ENCODE measurements around the gene MAN2B2. TPM values are rescaled to one million over a fixed set of nuclear protein-coding genes. Genes with fewer than 3 reads are reported as not detected.
"Not testable (repeated sequence)": the region's sequence is repeated elsewhere in the genome, so short reads cannot be mapped to it uniquely, and the experiment has no call there.

MAN2B2 gene
- polyA plus RNA-seq, 6 donors from 2014 or later = 10.8 to 26.1 (median 16.3) TPM

- Mint-ChIP-seq H3K27me3 (peaks cover 41 to 52% (median 42%) of the 10 kb centered on the region in 3 donors), H3K27ac (peak overlapping the region in 1 of 6 donors; percentile 63), H3K4me1 (peaks cover 0 to 6% (median 0%) of the 10 kb centered on the region in 3 donors), H3K36me3 (peaks cover 0 to 5% of the 10 kb centered on the region in 2 donors), H3K4me3 (peak overlapping the region; percentile 56 to 81 (median 68)), H3K9me3 (peaks cover 0 to 6% (median 0%) of the 10 kb centered on the region in 7 donors)
- ATAC-seq (ENCODE audit: low read depth in 2 of 2) (peak; percentile 91 to 93), DNase-seq (peak; percentile 31)
Measured at GRCh38 chr4:6658597-6659075, 83.6 kb downstream of the MAN2B2 start.

- H3K4me1 Mint-ChIP-seq = peaks cover 0 to 6% (median 0%) of the 10 kb centered on the region in 3 donors
- H3K4me3 Mint-ChIP-seq = peak overlapping the region in 1 of 8 donors; percentile 6
- ATAC-seq (ENCODE audit: low read depth in 2 of 2) = no peak
- DNase-seq = no peak
- H3K27me3 Mint-ChIP-seq = peaks cover 41 to 52% (median 42%) of the 10 kb centered on the region in 3 donors
- H3K36me3 Mint-ChIP-seq = peaks cover 0 to 5% of the 10 kb centered on the region in 2 donors
- H3K9me3 Mint-ChIP-seq = peaks cover 0 to 5% (median 0%) of the 10 kb centered on the region in 7 donors
- peak overlapping the region in 1 of 6 donors; percentile 56 for H3K27ac Mint-ChIP-seq
Measured at GRCh38 chr4:6659897-6660296, 84.9 kb downstream of the MAN2B2 start.

GRCh38 chr4:6660430-6660829 lies 85.4 kb downstream of the MAN2B2 start:
- Mint-ChIP-seq H3K36me3 (peaks cover 0 to 5% of the 10 kb centered on the region in 2 donors), H3K4me3 (no peak overlapping the region), H3K4me1 (peaks cover 0 to 6% (median 0%) of the 10 kb centered on the region in 3 donors), H3K9me3 (peaks cover 0 to 1% (median 0%) of the 10 kb centered on the region in 7 donors), H3K27me3 (peaks cover 41 to 52% (median 42%) of the 10 kb centered on the region in 3 donors), H3K27ac (peak overlapping the region in 1 of 6 donors; percentile 56)
- DNase-seq (no peak), ATAC-seq (ENCODE audit: low read depth in 2 of 2) (no peak)

GRCh38 chr4:6662591-6662990 lies 87.6 kb downstream of the MAN2B2 start:
- DNase-seq (no peak), ATAC-seq (ENCODE audit: low read depth in 2 of 2) (no peak)
- Mint-ChIP-seq H3K9me3 (no peaks in the 10 kb centered on the region), H3K27ac (no peak overlapping the region), H3K4me1 (peaks cover 0 to 6% (median 0%) of the 10 kb centered on the region in 3 donors), H3K4me3 (no peak overlapping the region), H3K27me3 (peaks cover 38 to 56% (median 42%) of the 10 kb centered on the region in 3 donors), H3K36me3 (peaks cover 0 to 5% of the 10 kb centered on the region in 2 donors)

- H3K27me3 Mint-ChIP-seq = peaks cover 33 to 54% (median 42%) of the 10 kb centered on the region in 3 donors
- ATAC-seq (ENCODE audit: low read depth in 2 of 2) (peak in 1 of 2 donors; percentile 21), DNase-seq (no peak)
- peak overlapping the region in 7 of 8 donors; percentile 25 to 68 (median 57) for H3K4me3 Mint-ChIP-seq
- peaks cover 0 to 5% of the 10 kb centered on the region in 2 donors for H3K36me3 Mint-ChIP-seq
- peaks cover 0 to 6% (median 0%) of the 10 kb centered on the region in 3 donors for H3K4me1 Mint-ChIP-seq
- no peak overlapping the region for H3K27ac Mint-ChIP-seq
- no peaks in the 10 kb centered on the region for H3K9me3 Mint-ChIP-seq
Measured at GRCh38 chr4:6663596-6664393, 88.8 kb downstream of the MAN2B2 start.

- H3K27me3 Mint-ChIP-seq = peaks cover 22 to 41% (median 34%) of the 10 kb centered on the region in 3 donors
Measured at GRCh38 chr4:6665320-6665654, 90.3 kb downstream of the MAN2B2 start.

GRCh38 chr4:6668391-6668790 lies 93.4 kb downstream of the MAN2B2 start:
- ATAC-seq (ENCODE audit: low read depth in 2 of 2) (no peak), DNase-seq (no peak)
- Mint-ChIP-seq H3K4me1 (peaks cover 0 to 7% (median 5%) of the 10 kb centered on the region in 3 donors), H3K36me3 (no peaks in the 10 kb centered on the region), H3K4me3 (no peak overlapping the region), H3K27me3 (peaks cover 0 to 12% (median 3%) of the 10 kb centered on the region in 3 donors), H3K27ac (no peak overlapping the region), H3K9me3 (peaks cover 0 to 2% (median 0%) of the 10 kb centered on the region in 7 donors)

More at GRCh38 chr4:6665320-6665654, 90.3 kb downstream of the MAN2B2 start:
- peaks cover 0 to 5% of the 10 kb centered on the region in 2 donors for H3K36me3 Mint-ChIP-seq
- no peak overlapping the region for H3K27ac Mint-ChIP-seq
- no peak for DNase-seq
- ATAC-seq (ENCODE audit: low read depth in 2 of 2) = no peak
- no peaks in the 10 kb centered on the region for H3K4me1 Mint-ChIP-seq
- no peak overlapping the region for H3K4me3 Mint-ChIP-seq
- H3K9me3 Mint-ChIP-seq = peaks cover 0 to 2% (median 0%) of the 10 kb centered on the region in 7 donors

- Mint-ChIP-seq H3K27ac (no peak overlapping the region), H3K4me1 (peaks cover 26 to 35% (median 31%) of the 10 kb centered on the region in 3 donors), H3K9me3 (peaks cover 0 to 2% (median 0%) of the 10 kb centered on the region in 7 donors), H3K36me3 (peaks cover 0 to 5% of the 10 kb centered on the region in 2 donors), H3K27me3 (peaks cover 0 to 10% (median 0%) of the 10 kb centered on the region in 3 donors), H3K4me3 (peak overlapping the region in 2 of 8 donors; percentile 37 to 41)
- no peak for DNase-seq
- ATAC-seq (ENCODE audit: low read depth in 2 of 2) = no peak
Measured at GRCh38 chr4:6671648-6672047, 96.7 kb downstream of the MAN2B2 start.

GRCh38 chr4:6672131-6672530 lies 97.1 kb downstream of the MAN2B2 start:
- Mint-ChIP-seq H3K36me3 (peaks cover 0 to 8% of the 10 kb centered on the region in 2 donors), H3K4me3 (peak overlapping the region in 1 of 8 donors; percentile 41), H3K9me3 (peaks cover 0 to 2% (median 0%) of the 10 kb centered on the region in 7 donors), H3K4me1 (peaks cover 31 to 40% (median 36%) of the 10 kb centered on the region in 3 donors), H3K27me3 (peaks cover 0 to 10% (median 0%) of the 10 kb centered on the region in 3 donors), H3K27ac (no peak overlapping the region)
- ATAC-seq (ENCODE audit: low read depth in 2 of 2) = no peak
- DNase-seq = no peak

- not testable (repeated sequence) for H3K27me3 Mint-ChIP-seq; H3K36me3 Mint-ChIP-seq; DNase-seq; ATAC-seq (ENCODE audit: low read depth in 2 of 2); H3K9me3 Mint-ChIP-seq
- Mint-ChIP-seq H3K4me1 (peaks cover 36 to 46% (median 41%) of the 10 kb centered on the region in 3 donors), H3K27ac (peak overlapping the region in 1 of 6 donors; percentile 91), H3K4me3 (peak overlapping the region in 4 of 8 donors; percentile 86 to 98 (median 94))
Measured at GRCh38 chr4:6672541-6673190, 97.7 kb downstream of the MAN2B2 start.

Other genes with a start within 250 kb of the MAN2B2 start
- gene PPP2R2C, start 102.6 kb upstream of the MAN2B2 start, polyA plus RNA-seq (ENCODE audit: low read depth in 6 of 6) = not detected
- gene MRFAP1, start 65.5 kb downstream of the MAN2B2 start, polyA plus RNA-seq (ENCODE audit: low read depth in 6 of 6) = 100 to 1,000 TPM; 156 to 214 (median 164) TPM
- gene S100P, start 118.7 kb downstream of the MAN2B2 start, polyA plus RNA-seq (ENCODE audit: low read depth in 6 of 6) = 1 to 10 TPM in 1 of 6 donors, not detected in 5; 2.5 TPM
- 10 to 100 TPM; 46.6 to 81.8 (median 71.3) TPM for gene MRFAP1L1, start 134.7 kb downstream of the MAN2B2 start, polyA plus RNA-seq (ENCODE audit: low read depth in 6 of 6)
- gene BLOC1S4, start 141.0 kb downstream of the MAN2B2 start, polyA plus RNA-seq (ENCODE audit: low read depth in 6 of 6) = 10 to 100 TPM; 70.2 to 93.2 (median 79.6) TPM
- 10 to 100 TPM in 2 of 6 donors, 1 to 10 TPM in 3, not detected in 1; 5.8 to 14.6 (median 8.3) TPM for gene KIAA0232, start 207.5 kb downstream of the MAN2B2 start, polyA plus RNA-seq (ENCODE audit: low read depth in 6 of 6)

Data from naive B cell (primary cell).